WTC11 (cell line): Measurements from ENCODE around the gene MPST.

Experiments used
- ELF4 ChIP-seq: sonication (generic); formaldehyde crosslinking; IDR thresholded peaks from 2 replicates; pipeline ENCODE4 v1.8.1; 2022; ENCODE audit warnings: low read depth, mild to moderate bottlenecking, moderate library complexity, missing genetic modification reagents
- JUN ChIP-seq: sonication (generic); formaldehyde crosslinking; IDR thresholded peaks from 2 replicates; pipeline ENCODE4 v1.8.0; 2023; ENCODE audit warnings: mild to moderate bottlenecking, missing genetic modification reagents
- SP1 ChIP-seq: sonication (generic); formaldehyde crosslinking; conservative IDR thresholded peaks from 2 replicates; pipeline ENCODE4 v1.8.1; 2022; ENCODE audit warnings: missing genetic modification reagents
- ZNF232 ChIP-seq: sonication (generic); formaldehyde crosslinking; IDR thresholded peaks from 2 replicates; pipeline ENCODE4 v1.8.0; 2022; ENCODE audit warnings: mild to moderate bottlenecking, missing genetic modification reagents
- ZNF317 ChIP-seq: sonication (generic); formaldehyde crosslinking; IDR thresholded peaks from 2 replicates; pipeline ENCODE4 v1.8.1; 2023; ENCODE audit warnings: low read depth, mild to moderate bottlenecking, moderate library complexity, missing genetic modification reagents, borderline replicate concordance
- TF ChIP-seq, protein P1 (sequence below): fragments of 200-600 bp; IDR thresholded peaks from 2 replicates; pipeline ENCODE4 v1.8.0; 2022; ENCODE audit warnings: antibody characterized with exemption
- TF ChIP-seq, protein P2 (sequence below): sonication (generic); formaldehyde crosslinking; IDR thresholded peaks from 2 replicates; pipeline ENCODE4 v1.8.0; 2022; ENCODE audit warnings: missing genetic modification reagents
- TF ChIP-seq, protein P3 (sequence below): fragments of 250-450 bp; sonication (Bioruptor Pico); IDR thresholded peaks from 2 replicates; pipeline ENCODE4 v2.1.2; 2022; ENCODE audit warnings: mild to moderate bottlenecking, moderate library complexity

DNA sequence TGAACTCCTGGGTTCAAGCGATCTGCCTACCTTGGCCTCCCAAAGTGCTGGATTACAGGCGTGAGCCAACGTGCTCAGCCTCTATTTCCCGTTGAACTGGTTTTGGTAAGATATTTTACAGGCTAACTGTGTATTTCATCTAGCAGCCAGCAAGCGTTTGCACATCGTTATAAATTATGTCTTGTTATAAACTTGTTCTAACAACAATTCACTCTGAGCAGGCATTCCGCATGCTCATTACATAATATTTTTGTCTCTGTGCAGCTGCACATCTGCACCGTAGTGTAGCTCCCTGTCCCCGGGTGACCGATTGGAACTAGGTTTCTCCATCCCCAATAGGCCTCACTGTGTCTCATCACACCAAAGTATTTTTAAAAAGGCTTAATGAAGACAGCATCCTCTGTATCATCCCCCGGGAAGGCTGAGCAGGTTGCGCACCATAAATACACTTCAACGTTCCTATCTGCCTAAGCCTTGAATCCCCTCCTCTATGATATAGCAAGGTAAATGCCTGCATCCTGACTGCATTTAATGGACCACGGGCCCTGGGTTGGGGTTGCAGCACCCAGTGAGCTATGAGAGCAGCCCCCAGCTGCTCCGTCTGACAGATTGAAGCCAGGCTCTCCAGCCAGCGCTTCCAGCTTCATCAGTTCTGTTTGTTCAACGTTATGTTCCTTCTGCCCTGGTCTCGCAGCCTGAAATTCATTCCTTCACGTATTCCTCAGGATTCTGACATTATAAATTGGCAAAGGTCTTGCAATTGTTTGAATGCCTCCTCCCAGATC lies 48.0 kb upstream of the MPST start:
- TF ChIP-seq SP1 (CRISPR knock-in tag) (no peak), ZNF232 (CRISPR knock-in tag) (no peak), ELF4 (no peak), JUN (CRISPR knock-in tag) (no peak), ZNF317 (CRISPR knock-in tag) (no peak)
- TF ChIP-seq, protein P1, sequence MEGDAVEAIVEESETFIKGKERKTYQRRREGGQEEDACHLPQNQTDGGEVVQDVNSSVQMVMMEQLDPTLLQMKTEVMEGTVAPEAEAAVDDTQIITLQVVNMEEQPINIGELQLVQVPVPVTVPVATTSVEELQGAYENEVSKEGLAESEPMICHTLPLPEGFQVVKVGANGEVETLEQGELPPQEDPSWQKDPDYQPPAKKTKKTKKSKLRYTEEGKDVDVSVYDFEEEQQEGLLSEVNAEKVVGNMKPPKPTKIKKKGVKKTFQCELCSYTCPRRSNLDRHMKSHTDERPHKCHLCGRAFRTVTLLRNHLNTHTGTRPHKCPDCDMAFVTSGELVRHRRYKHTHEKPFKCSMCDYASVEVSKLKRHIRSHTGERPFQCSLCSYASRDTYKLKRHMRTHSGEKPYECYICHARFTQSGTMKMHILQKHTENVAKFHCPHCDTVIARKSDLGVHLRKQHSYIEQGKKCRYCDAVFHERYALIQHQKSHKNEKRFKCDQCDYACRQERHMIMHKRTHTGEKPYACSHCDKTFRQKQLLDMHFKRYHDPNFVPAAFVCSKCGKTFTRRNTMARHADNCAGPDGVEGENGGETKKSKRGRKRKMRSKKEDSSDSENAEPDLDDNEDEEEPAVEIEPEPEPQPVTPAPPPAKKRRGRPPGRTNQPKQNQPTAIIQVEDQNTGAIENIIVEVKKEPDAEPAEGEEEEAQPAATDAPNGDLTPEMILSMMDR, result no peak
- TF ChIP-seq, protein P2, sequence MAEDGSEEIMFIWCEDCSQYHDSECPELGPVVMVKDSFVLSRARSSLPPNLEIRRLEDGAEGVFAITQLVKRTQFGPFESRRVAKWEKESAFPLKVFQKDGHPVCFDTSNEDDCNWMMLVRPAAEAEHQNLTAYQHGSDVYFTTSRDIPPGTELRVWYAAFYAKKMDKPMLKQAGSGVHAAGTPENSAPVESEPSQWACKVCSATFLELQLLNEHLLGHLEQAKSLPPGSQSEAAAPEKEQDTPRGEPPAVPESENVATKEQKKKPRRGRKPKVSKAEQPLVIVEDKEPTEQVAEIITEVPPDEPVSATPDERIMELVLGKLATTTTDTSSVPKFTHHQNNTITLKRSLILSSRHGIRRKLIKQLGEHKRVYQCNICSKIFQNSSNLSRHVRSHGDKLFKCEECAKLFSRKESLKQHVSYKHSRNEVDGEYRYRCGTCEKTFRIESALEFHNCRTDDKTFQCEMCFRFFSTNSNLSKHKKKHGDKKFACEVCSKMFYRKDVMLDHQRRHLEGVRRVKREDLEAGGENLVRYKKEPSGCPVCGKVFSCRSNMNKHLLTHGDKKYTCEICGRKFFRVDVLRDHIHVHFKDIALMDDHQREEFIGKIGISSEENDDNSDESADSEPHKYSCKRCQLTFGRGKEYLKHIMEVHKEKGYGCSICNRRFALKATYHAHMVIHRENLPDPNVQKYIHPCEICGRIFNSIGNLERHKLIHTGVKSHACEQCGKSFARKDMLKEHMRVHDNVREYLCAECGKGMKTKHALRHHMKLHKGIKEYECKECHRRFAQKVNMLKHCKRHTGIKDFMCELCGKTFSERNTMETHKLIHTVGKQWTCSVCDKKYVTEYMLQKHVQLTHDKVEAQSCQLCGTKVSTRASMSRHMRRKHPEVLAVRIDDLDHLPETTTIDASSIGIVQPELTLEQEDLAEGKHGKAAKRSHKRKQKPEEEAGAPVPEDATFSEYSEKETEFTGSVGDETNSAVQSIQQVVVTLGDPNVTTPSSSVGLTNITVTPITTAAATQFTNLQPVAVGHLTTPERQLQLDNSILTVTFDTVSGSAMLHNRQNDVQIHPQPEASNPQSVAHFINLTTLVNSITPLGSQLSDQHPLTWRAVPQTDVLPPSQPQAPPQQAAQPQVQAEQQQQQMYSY (CRISPR knock-in tag), result no peak
- TF ChIP-seq, protein P3, sequence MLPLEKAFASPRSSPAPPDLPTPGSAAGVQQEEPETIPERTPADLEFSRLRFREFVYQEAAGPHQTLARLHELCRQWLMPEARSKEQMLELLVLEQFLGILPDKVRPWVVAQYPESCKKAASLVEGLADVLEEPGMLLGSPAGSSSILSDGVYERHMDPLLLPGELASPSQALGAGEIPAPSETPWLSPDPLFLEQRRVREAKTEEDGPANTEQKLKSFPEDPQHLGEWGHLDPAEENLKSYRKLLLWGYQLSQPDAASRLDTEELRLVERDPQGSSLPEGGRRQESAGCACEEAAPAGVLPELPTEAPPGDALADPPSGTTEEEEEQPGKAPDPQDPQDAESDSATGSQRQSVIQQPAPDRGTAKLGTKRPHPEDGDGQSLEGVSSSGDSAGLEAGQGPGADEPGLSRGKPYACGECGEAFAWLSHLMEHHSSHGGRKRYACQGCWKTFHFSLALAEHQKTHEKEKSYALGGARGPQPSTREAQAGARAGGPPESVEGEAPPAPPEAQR (CRISPR knock-in tag), result no peak
